NCI-H2171 (cell line): ENCODE data around the gene TIGD2.
A peak's percentile ranks its signal among the peaks of the same experiment; 100 is the strongest.

Source experiments
- DNase-seq: peaks from one replicate; lab custom pipeline; 2025; lab: John Stamatoyannopoulos, UW

Gene TIGD2

GRCh38 chr4:89110986-89111832 lies at the start of gene TIGD2:
Gene TIGD2, plus strand, starts transcription at chr4:89111533. Its CDS starts 1,442 bp downstream, at chr4:89112975.
- peak; percentile 84 for DNase-seq

- no peak for DNase-seq
These were observed 46.5 kb upstream of the TIGD2 start for GRCh38 chr4:89064848-89065247.

GRCh38 chr4:89067417-89067816 lies 43.9 kb upstream of the TIGD2 start:
- no peak for DNase-seq

- no peak for DNase-seq
These were observed 41.9 kb upstream of the TIGD2 start for GRCh38 chr4:89069481-89069880.

GRCh38 chr4:89070041-89070440 lies 41.3 kb upstream of the TIGD2 start:
- no peak for DNase-seq

- DNase-seq = peak; percentile 0
These were observed 40.0 kb upstream of the TIGD2 start for GRCh38 chr4:89071311-89071710.

GRCh38 chr4:89072921-89073320 lies 38.4 kb upstream of the TIGD2 start:
- DNase-seq = no peak

- DNase-seq = no peak
These were observed 33.6 kb upstream of the TIGD2 start for GRCh38 chr4:89077761-89078160.

- no peak for DNase-seq
These were observed 33.0 kb upstream of the TIGD2 start for GRCh38 chr4:89078300-89078699.

- no peak for DNase-seq
These were observed 12.3 kb upstream of the TIGD2 start for GRCh38 chr4:89099034-89099433.

GRCh38 chr4:89099471-89099870 lies 11.9 kb upstream of the TIGD2 start:
- no peak for DNase-seq

- no peak for DNase-seq
These were observed 10.5 kb upstream of the TIGD2 start for GRCh38 chr4:89100853-89101252.

- DNase-seq = no peak
These were observed 9.8 kb upstream of the TIGD2 start for GRCh38 chr4:89101256-89102161.

GRCh38 chr4:89105726-89106125 lies 5.6 kb upstream of the TIGD2 start:
- DNase-seq = no peak

GRCh38 chr4:89108091-89108490 lies 3.2 kb upstream of the TIGD2 start:
- DNase-seq = no peak

- no peak for DNase-seq
These were observed 1.3 kb upstream of the TIGD2 start for GRCh38 chr4:89109841-89110540.

- no peak for DNase-seq
These were observed 770 bp upstream of the TIGD2 start for GRCh38 chr4:89110541-89110985.

GRCh38 chr4:89111833-89112563 lies 665 bp downstream of the TIGD2 start:
- DNase-seq = no peak

- no peak for DNase-seq
These were observed 2.1 kb downstream of the TIGD2 start for GRCh38 chr4:89113415-89113814.

- no peak for DNase-seq
These were observed 2.8 kb downstream of the TIGD2 start for GRCh38 chr4:89114100-89114499.

GRCh38 chr4:89117115-89117514 lies 5.8 kb downstream of the TIGD2 start:
- no peak for DNase-seq

GRCh38 chr4:89119166-89119565 lies 7.8 kb downstream of the TIGD2 start:
- no peak for DNase-seq
